ENCODE data around the gene RAB5B. TPM values are rescaled to one million over a fixed set of nuclear protein-coding genes. Genes with fewer than 3 reads are reported as not detected.
"Not testable (repeated sequence)": the region's sequence is repeated elsewhere in the genome, so short reads cannot be mapped to it uniquely, and the experiment has no call there.

The RAB5B gene
- total RNA-seq, 1 donor from 2014 or later, result 51.4 TPM

DNA sequence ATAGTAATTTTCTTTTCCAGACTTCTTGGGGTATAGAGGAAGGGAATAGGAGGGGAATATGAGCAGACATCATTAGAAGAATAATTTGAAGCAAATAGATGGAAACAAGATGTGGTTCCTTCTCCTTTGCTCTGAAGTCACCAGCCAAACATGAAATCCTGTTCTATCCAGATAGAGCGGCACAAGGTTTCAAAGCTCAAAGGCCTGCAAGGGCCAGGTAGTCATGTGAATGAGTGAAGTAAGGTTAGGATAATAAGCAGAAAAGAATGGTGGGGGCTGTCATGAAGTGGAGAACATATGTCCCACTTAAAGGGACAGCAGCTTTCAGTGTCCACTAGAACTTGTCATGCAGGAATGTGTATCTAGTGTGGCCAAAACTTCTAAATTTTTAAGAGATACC is 44.5 kb downstream of the RAB5B start:
- no peak for DNase-seq

DNA sequence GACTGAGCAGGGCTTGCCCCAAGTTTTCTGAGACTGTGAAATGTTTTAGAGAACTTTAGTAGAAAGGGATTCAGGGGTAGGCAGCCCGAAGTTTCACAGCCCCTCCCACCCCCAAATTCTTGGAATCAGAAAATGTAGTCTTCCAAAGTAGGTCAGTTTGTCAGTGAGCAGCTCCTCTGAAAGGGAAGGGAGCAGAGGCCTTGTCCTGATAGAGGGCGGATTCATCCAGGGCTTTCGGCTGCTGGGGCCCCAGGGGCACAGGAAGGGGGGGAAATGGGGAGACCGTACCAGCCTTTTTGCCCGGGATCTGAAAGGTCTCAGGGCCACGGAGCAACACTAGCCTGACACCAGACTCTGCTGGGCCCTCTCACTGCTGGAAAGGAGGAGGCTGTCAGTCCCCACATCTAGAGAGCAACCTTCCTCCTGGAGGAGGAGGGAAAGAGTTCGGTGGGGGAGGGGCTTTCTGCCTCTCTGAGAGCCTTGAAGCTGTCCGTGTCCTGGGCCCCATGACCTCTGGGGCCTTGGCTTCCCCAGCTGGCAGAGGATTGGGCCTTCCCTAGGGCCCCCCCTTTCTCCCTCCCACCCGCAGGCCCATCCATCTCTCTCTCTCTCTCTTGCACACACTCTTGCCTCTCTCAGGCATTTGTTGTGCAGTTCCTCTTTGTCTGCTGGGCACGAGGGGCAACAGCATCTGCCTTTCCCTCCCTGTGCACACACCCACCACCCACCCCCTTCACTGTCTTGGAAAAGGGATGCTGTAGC is 46.7 kb downstream of the RAB5B start, which contains the start of gene IKZF4:
Gene IKZF4, plus strand, starts transcription at position 621 of the 762 bp plus-strand sequence. CDS start 451 bp downstream, outside the sequence.
- peak; percentile 28 for DNase-seq

DNA sequence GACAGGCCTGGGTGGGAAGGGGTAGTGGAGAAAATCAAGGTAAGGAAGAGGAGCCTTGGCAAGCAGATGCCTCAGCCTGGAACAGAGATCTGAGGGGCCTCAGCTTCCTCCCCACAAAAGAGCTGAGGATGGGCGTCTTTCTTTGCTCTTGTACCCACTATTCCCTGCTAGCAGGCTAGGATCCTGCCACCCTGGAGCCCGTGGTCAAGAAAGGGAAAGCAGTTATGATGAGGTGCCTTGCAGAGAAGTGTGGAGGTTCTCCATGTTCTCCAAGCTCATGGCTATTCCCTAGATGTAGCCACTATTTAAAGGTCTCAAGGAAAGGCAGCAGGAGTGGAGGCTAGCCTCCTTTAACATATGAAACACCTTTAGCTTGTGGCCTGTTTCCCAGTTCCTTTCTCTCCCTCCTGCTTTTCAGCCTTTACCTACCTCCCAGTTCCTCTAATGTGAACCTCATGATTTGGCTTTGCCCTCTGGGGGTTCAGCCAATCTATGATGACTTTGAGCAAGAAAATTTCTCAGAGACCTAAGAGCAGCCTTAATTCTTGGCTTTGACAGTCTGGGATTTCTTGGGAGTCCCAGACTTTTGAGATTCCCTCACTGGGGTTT is 48.1 kb downstream of the RAB5B start:
- no peak for DNase-seq

DNA sequence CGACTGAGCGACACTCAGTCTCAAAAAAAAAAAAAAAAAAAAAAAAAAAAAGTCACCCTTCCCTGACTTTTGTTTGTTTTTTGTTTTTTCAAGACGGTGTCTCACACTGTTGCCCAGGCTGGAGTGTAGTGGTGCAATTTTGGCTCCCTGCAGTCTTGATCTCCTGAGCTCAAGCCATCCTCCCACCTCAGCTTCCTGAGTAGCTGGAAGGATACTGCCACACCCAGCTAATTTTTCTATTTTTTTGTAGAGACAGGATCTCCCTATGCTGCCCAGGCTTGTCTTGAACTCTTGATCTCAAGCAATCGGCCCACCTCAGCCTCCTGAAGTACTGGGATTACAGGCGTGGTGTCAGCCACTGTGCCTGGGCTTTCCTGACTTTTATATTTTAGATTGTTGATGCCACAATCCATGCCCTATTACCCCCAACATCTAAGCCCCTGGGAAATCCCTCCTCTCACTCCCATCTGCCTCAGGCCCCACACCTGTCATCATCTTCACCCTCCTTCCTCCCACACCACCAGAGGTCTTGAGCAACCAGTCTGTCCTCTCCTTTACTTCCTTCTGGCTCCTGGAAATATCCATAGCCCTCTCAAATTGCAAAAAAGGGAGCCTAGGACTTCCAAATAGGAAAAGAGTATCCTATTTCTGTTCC is 54.8 kb downstream of the RAB5B start:
- no peak for DNase-seq

DNA sequence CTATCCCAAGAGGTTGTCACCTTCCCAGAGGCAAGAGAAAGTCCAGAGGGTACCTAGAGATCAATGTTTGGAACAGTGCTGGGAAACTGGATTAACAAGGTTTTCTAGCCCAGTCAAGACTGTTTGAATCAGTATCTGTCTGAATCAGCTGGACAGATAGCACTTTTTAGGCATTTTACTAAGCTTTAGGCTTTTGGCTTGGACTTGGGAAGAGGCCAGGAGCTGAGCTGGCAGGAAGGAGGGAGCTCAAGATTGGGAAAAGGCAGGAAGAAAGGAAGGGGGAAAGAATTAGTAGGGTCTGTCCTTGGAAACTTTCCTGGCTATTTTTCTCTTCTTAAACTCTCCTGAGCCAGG is 55.3 kb downstream of the RAB5B start:
- no peak for DNase-seq

DNA sequence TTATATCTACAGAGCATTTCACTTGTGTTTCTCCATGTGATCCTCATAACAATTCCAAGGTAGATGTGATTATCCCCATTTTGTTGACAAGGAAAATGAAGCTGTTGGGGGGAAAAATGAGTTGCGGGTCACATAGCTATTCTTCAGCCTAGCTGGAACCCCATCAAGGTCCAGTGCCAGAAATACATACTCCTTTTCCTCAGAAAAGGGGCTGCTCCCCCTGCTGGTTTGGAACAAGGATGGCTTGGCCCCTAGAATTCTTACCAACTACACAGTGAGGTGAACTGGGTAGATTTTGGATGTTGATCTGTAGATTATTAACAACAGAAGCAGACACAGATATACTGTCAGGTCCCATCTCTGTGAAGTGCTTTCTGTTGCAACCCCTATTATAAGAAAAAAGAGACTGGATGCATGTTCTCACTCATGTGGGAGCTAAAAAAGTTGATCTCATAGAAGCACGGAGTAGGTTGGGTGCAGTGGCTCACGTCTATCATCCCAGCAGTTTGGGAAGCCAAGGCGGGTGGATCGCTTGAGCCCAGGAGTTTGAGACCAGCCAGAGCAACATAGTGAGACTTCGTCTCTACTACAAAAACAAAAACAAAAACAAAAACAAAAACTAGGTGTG is 55.9 kb downstream of the RAB5B start:
- DNase-seq, result peak; percentile 29

DNA sequence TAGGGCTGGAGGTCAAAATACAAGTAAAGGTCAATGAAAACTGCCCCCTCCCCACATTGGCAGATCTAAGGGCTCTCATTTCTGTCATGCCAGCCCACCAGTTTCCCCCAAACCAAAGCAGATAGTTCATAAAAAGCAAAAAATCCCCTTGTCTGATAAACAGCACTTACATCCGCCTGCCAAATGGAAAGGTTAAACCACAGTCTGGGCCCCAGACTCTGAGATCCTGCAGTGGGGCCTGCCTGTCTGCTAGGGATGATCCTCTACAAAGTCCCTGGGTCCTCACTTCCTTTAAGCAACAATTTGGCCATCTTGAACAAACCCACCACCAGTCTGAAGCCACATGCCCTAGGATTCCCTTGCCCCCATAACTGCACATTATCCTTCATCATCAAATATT is 58.1 kb downstream of the RAB5B start:
- DNase-seq, result no peak

DNA sequence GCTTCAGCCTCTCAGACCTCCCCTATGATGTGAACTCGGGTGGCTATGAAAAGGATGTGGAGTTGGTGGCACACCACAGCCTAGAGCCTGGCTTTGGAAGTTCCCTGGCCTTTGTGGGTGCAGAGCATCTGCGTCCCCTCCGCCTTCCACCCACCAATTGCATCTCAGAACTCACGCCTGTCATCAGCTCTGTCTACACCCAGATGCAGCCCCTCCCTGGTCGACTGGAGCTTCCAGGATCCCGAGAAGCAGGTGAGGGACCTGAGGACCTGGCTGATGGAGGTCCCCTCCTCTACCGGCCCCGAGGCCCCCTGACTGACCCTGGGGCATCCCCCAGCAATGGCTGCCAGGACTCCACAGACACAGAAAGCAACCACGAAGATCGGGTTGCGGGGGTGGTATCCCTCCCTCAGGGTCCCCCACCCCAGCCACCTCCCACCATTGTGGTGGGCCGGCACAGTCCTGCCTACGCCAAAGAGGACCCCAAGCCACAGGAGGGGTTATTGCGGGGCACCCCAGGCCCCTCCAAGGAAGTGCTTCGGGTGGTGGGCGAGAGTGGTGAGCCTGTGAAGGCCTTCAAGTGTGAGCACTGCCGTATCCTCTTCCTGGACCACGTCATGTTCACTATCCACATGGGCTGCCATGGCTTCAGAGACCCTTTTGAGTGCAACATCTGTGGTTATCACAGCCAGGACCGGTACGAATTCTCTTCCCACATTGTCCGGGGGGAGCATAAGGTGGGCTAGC is 60.9 kb downstream of the RAB5B start:
- no peak for DNase-seq

DNA sequence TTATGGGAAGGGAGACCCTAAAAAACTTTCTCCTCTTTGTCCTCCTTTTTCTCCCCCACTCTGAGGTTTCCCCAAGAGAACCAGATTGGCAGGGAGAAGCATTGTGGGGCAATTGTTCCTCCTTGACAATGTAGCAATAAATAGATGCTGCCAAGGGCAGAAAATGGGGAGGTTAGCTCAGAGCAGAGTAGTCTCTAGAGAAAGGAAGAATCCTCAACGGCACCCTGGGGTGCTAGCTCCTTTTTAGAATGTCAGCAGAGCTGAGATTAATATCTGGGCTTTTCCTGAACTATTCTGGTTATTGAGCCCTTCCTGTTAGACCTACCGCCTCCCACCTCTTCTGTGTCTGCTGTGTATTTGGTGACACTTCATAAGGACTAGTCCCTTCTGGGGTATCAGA is 63.3 kb downstream of the RAB5B start:
- no peak for DNase-seq

DNA sequence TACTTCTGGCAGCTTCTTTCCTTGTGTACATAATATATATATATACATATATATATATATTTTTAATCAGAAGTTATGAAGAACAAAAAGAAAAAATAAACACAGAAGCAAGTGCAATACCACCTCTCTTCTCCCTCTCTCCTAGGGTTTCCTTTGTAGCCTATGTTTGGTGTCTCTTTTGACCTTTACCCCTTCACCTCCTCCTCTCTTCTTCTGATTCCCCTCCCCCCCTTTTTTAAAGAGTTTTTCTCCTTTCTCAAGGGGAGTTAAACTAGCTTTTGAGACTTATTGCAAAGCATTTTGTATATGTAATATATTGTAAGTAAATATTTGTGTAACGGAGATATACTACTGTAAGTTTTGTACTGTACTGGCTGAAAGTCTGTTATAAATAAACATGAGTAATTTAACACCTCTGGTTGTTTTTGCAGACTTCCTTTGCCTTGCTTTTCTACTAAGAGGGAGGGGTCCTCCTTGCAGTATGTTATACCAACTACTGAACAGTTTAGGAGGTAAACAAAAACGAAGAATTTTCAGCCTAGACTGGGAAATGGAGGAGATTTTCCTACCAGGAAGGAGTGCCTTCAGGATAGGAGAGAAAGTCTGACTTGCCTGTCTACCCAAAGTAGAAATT is 64.3 kb downstream of the RAB5B start:
- no peak for DNase-seq

DNA sequence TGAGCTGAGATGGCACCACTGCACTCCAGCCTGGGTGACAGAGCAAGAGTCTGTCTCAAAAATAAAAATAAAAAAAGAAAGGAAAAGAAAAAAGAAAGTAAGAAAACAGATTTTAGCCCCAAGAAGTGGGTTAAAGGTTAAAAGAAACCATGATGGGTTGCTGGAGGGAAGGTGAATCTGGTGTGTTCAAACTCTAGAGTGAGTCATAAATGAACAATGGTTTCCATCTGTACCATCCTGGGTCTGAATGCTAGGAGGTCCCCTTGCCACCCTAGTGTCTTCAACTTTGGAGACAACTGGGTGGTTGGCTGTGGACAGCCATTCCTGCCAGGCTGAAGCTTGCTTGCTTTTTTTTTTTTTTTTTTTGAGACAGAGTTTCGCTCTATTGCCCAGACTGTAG is 66.3 kb downstream of the RAB5B start:
- no peak for DNase-seq

DNA sequence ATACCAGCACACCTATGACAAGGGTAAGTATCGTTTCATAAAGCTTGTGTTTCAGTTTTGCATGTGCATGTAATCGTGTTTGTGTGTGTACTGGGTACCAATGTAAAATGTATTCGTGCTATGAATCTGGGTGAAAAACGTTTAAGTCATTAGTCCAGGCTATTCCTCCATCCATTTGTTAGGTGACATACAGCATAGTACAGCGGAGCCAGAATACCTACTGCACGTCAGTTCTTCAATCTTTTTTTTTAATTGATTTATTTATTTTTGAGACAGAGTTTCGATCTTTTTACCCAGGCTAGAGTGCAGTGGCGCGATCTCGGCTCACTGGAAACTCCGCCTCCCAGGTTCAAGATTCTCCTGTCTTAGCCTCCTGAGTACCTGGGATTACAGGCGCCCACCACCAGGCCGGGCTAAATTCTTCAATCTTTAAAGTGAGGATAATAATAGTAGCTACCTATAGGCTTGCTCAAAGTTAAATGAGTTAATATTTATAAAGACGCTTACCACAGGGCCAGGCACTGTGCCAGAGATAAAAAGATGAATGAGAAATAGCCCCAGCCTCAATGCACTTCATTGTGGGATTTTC is 67.2 kb downstream of the RAB5B start:
- DNase-seq, result no peak

DNA sequence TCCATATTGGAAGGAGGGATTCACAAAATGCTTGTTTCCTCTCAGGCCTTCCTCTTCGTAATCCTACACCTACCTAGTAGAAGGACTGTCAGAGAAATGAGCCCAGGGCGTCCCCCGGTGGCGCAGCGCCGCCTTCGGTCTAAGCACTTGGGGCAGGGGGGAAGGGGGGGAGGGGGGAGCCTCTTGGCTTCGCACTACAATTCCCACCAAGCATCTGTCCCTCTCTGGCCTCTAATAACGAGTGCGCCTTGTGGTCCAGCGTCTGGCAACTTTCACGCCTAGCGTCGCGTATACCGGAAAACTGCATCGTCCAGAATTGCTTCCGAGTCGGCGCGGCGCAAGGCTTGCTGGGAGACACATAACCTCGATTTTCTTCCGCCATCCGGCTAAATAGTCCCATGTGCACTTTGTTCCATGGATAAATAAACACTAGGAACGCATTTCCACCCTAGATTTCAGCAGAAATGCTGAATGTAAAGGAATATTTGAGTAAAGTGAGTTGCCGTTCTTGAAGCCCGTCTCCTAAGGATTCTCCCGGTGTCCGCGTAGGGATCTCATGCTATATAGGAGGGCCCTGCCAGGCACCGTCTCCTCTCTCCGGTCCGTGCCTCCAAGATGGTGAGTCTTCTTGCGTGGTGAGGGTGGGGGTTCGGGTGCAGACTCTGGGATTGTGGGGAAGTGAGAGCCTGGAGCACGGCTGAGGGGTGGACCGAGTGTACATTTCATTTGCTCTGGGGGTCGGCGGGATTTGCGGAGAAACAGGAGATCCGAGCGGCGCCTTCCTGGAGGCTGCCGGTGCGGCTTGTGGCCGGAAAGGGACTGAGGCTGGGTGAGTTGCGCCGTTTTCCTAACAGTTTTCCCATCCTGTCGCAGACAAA is 67.9 kb downstream of the RAB5B start, which contains the start of gene RPS26:
Gene RPS26, plus strand, starts transcription at position 367 of the 878 bp plus-strand sequence. Its CDS starts 249 bp downstream, at position 616.
- DNase-seq, result peak; percentile 99

DNA sequence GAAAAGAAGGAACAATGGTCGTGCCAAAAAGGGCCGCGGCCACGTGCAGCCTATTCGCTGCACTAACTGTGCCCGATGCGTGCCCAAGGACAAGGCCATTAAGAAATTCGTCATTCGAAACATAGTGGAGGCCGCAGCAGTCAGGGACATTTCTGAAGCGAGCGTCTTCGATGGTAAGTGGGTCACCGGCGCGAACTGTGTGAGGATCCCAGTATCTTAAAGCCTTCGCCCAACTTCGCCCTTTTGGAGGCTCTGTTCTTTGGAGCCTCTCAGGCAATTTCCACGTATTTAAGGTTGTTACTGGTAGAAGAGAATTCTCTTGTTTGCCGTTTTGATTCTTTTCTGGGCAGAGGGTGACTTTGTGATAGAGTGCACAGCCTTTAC is 68.5 kb downstream of the RAB5B start:
- not testable (repeated sequence) for DNase-seq

DNA sequence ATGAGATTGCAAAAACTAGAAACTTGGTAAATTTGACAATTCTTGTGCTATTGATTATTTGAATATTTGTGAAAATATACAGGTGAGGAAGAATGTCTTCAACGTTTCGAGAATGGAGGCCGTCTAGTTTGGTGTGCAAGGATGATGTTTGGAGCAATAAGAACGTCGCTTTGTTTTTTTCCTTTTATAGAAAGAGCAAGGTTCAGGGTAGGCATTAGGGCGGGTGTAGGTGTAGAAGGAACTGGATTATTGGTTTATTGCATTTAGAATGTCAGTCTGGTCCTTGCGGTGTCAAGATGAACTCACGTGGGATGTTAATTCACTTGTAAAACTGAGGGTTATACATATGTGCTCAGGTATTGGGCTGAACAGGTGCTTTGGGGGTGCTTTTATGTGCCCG is 69.0 kb downstream of the RAB5B start:
- DNase-seq, result no peak

Other genes with a start within 250 kb of the RAB5B start
- 586 TPM for gene CD63, start 245.1 kb upstream of the RAB5B start, total RNA-seq
- gene GDF11, start 231.0 kb upstream of the RAB5B start, total RNA-seq, result 3.0 TPM
- gene SARNP, start 156.4 kb upstream of the RAB5B start, total RNA-seq, result 57.3 TPM
- gene ORMDL2, start 156.0 kb upstream of the RAB5B start, total RNA-seq, result 13.3 TPM
- 19.5 TPM for gene DNAJC14, start 144.5 kb upstream of the RAB5B start, total RNA-seq
- gene MMP19, start 131.1 kb upstream of the RAB5B start, total RNA-seq, result 18.2 TPM
- gene PYM1, start 46.2 kb upstream of the RAB5B start, total RNA-seq, result 21.0 TPM
- gene DGKA, start 42.9 kb upstream of the RAB5B start, total RNA-seq, result 41.4 TPM
- gene PMEL, start 8.0 kb upstream of the RAB5B start, total RNA-seq, result 19.8 TPM
- gene CDK2, start 7.2 kb upstream of the RAB5B start, total RNA-seq, result 25.7 TPM
- gene SUOX, start 23.2 kb downstream of the RAB5B start, total RNA-seq, result 6.8 TPM
- 2.0 TPM for gene IKZF4, start 47.0 kb downstream of the RAB5B start, total RNA-seq
- gene RPS26, start 67.8 kb downstream of the RAB5B start, total RNA-seq, result 200 TPM
- 69.5 TPM for gene ERBB3, start 106.1 kb downstream of the RAB5B start, total RNA-seq
- 88.2 TPM for gene PA2G4, start 130.5 kb downstream of the RAB5B start, total RNA-seq
- 2,112 TPM for gene RPL41, start 142.6 kb downstream of the RAB5B start, total RNA-seq
- 3.0 TPM for gene ZC3H10, start 144.2 kb downstream of the RAB5B start, total RNA-seq
- 71.6 TPM for gene ESYT1, start 154.2 kb downstream of the RAB5B start, total RNA-seq
- 78.8 TPM for gene MYL6B, start 178.5 kb downstream of the RAB5B start, total RNA-seq
- gene MYL6, start 184.3 kb downstream of the RAB5B start, total RNA-seq, result 1,018 TPM
- 58.4 TPM for gene SMARCC2, start 215.4 kb downstream of the RAB5B start, total RNA-seq
- gene RNF41, start 247.8 kb downstream of the RAB5B start, total RNA-seq, result 36.2 TPM